SIG-M5 (cell line): ENCODE measurements around the gene FBXO38.

ENCODE experiments used
- DNase-seq: peaks from one replicate; lab custom pipeline; 2025; lab: John Stamatoyannopoulos, UW

The FBXO38 gene

DNA sequence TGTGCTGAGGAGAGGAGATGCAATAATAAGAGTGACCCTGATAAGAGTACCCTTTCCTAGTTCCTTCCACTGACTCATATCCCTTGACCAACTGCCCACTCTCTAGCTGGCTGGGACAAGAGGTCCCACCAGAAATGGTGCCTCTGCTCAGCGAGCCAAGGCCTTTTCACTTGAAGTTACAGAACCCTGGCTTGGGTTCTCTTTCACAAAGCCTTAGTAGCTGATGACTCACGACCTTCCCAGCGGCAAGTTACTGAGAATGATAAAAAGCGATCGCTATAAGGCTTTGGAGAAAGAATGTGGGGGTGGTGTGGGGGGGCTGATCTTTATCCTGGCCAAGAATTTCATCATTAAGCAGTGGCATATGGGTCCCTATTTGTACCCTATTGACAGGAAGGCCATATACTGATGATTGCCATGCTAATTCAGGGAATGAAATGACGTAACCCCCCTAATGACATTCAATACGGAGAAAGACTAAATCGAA lies 90.3 kb downstream of the FBXO38 start:
- DNase-seq, result no peak

DNA sequence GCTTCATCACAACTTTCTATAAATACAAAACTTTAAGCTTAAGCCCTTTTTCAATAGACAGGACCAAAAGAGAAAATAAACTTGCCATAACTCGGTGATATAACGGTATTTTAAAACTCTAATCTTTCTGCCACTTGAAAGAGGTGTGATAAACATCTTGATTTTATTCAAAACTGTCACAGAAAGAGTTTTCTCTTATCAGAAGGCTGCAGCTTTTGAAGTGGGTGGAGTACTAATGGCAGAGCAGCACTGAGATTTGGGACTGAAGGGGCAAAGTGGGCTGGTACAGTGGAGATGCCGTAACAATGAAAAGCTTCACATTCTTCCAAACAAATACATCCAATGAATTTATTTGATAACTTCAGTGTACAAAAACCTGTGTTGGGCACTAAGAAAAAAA lies 92.5 kb downstream of the FBXO38 start:
- DNase-seq, result no peak

DNA sequence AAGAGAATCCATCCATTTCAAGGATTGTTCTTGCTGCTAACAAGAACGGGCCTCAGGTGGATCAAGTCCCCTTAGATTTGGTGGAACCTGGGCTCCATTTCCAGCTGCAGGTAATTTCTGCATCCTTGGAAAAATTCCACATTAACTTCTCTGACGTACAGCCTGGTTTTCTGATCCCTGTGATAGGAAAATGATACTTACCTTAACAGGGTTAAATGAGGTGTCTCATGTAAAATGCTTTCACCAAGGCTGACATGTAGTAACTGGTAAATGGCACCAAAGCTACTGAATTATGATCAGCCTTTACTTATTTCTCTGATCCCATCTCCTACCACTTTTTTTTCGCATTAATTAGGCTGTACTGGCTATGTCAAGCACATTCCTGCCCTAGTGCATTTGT lies 93.7 kb downstream of the FBXO38 start:
- no peak for DNase-seq

DNA sequence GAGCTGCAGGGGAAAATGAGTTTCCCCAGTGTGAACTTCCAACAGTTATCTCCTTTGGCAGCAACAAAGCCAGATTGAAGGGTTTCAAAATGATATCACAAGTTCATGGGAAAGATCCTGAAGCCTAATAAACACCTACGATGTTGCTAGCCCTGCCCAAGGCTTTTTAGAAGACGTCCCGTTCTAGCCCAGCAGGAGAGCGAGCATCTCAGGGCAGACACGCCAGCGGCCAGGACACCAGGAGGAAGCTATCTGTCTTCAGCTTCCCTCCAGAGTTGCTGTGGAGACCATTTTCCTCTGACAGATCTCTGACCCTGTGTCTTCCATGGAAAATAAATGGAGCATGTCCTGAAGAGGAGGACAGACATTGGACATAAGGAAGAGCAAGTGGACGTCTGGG lies 98.4 kb downstream of the FBXO38 start:
- DNase-seq, result no peak

DNA sequence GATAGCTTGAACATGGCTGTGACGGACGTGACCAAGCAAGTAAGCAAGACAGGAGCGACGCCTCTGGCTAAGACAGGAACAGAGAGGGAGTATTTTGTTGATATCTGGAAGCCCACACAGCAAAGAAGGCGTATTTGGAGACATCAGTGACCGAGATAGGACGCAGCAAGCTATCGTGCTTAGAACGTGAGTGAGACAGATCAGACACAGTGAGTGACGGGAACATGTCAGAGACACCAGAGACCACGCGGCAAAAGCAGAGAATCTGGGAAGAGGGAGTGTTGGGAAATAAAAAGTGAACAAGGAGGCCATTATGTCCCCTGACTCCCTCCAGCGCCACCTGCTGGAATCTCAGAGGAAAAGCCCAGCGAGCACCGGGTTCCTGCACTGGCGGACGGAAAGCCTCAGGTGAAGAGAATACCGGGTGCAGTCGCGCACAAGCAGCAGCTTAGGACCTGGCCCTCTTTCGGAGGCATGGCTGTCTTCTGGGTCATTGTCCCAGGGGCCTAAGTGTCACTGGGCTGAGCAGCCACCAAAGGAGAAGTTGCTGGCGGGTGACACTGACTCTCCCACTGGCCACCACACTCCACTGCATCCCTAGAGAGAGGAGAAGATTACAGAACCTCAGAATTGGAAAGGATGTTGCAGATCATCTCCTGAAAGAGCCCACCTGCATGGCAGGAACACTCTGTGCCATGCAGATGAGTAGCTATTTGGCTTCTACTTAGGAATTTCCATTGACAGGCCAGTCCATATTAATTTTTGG lies 99.1 kb downstream of the FBXO38 start:
- DNase-seq, result no peak

DNA sequence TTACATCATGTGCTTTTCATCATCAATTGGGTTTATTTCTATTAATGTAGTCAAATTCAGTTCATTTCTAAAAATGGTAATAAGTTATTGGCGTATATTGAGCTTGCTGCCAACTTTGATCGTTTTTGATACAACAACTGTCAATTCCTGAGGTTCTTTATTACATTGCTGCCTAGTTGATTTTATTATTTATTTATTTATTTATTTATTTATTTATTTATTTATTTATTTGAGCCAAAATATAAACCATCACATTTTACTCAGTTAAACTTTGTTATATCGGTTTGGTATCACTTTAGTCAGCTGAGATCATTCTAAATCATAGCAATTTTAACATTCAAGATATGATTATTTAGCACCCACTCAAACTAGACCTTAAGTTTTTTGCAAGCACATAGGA lies 100.0 kb downstream of the FBXO38 start:
- no peak for DNase-seq

DNA sequence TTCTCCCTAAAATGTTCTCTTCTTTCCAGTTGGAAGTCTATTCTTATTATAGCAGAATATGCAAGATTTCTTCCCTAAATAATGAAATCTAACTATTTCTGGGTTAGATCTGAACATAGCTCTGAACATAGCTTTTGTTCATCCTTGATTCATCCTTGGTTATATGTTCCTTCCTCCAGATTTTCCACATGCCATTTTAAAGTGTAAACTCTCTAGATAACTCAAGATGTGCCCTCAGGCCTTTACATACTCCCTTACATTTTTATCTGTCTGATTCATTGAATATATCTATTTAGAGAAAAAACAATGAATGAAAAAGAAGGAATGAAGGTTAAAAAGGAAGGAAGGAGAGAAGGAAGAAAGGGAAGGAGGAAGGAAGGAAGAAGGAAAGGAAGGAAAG lies 100.9 kb downstream of the FBXO38 start:
- no peak for DNase-seq

DNA sequence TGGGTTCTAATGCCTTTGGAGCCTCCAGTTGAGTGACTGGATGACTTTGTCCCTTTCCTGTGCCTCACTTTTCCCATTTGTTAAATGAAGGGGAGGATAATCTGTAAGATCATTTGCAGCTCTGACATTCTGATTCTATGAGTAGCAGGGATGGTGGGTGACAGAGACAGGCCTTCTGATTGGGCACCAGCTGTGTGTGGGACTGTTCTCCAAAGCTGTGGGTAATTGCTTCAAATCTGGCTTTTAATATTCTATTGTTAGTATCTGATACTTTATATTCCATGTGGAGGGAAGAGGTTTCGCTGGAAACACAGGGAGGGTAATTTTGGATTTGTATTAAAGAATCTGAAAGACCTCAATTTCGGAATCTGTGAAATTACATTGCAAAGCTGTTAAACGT lies 102.7 kb downstream of the FBXO38 start:
- DNase-seq, result no peak

DNA sequence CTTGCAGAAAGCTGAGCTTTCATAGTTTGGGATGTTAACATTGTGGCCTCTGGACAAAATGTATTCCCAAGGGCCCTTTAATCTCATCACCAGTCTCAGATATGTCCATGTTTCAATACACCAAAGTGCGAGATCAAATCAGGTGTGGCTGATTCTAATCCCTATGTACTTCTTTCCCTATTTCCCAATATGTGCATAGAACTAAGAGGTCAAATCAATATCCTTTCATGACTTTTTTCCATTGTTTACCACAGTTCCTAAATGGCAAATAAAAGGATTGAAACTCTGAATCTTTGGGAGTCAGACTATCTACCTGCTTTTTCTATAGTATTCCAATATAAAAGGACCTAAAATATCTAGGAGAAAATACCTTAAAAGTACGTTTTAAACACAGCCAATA lies 105.0 kb downstream of the FBXO38 start:
- DNase-seq, result no peak

DNA sequence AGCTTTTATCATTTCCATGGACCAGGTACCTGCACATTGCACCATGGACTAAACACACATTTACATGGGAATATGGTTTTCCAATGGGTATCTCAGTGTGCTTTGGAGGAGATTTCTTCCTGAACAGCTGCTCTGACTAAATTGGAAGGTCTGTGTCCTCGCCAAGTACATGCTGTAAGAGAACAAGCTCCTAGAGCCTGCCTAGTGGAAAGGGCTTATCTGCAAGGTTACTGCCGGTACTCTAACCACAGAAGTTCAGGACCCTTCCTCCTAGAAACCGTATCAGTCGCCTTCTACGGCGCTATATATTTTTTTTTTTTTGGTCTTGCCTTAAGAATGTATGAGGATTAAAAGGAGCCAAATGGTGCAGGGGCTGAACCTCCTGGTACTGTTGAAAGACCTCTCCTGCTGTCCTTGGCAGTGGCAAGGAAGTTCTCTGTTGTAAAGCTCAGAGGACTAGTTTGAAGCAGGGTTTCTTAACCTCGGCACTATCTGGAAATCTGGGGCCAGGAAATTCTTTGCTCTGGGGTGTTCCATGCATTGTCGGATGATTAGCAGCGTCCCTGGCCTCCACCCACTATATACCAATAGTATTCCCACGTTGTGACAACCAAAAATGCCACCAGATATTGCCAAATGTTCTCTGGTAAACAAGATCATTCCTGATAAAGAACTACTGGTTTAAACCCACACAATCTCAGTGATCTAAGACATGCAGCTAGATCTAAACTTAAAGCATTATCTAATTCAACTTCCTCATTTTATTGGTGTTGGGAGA lies 107.4 kb downstream of the FBXO38 start:
- DNase-seq, result no peak

DNA sequence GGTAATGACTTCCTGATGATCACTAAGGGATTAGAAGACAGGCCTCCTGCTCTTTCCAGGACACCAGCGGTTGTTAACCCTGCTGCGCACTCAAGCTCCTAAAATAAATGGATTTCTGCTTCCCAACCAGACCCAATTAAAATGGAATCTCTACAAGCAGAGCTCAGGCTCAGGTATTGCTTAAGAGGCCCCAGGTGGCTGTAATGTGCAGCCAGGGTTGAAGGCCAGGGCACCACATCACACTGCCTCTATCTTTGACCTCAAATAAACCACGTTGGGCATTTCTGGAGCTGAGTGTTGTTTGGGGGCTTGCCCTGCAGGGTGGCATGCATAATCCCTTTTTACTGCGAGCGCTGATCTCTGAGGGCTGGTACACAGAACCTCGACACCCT lies 108.0 kb downstream of the FBXO38 start:
- no peak for DNase-seq

DNA sequence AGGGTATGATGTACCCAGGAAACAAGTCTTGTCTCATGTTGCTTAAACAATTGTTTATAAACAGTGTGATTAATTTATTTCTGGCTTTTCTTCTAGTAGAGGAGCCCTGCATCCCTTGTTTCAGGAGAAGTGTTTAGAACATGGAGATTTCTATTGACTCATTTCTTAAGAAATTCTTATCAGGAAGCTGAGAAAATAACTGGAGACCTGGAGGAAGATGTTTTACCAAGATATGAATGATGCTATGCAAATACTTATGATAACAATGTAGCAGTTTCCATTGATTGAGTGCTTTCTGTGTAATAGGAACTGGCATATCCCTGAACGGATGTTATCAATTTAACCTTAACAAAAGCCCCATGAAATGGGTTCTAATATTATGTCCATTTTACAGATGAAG lies 108.6 kb downstream of the FBXO38 start:
- no peak for DNase-seq
